GM06990 (cell line): Measurements from ENCODE around the gene DTNB.

Experiments used
- DNase-seq: peaks from one replicate; pipeline ENCODE4 v3.0.0-alpha.2; 2011; ENCODE audit not compliant: insufficient read length; ENCODE audit errors: extremely low read depth
- H3K27me3 ChIP-seq: replicated peaks from 2 replicates; pipeline ENCODE4 v1.6.0; 2011; ENCODE audit warnings: low read length; ENCODE audit not compliant: control insufficient read depth, insufficient read depth
- H3K36me3 ChIP-seq: 2 replicates; pipeline ENCODE4 v1.5.1; 2011; ENCODE audit warnings: low read length; ENCODE audit not compliant: control insufficient read depth, insufficient read depth
- H3K4me3 ChIP-seq: replicated peaks from 2 replicates; pipeline ENCODE4 v1.5.1; 2011; ENCODE audit warnings: low read depth, mild to moderate bottlenecking, control low read depth, low read length
- CTCF ChIP-seq: IDR thresholded peaks from 2 replicates; pipeline ENCODE4 v1.5.1; 2011; ENCODE audit warnings: low read length, control low read depth, mild to moderate bottlenecking, inconsistent platforms; ENCODE audit not compliant: insufficient read depth, poor library complexity, severe bottlenecking

Gene DTNB

GRCh38 chr2:25383806-25384205 is 289.6 kb downstream of the DTNB start:
- H3K27me3 ChIP-seq = no peaks in the 10 kb centered on the region
- DNase-seq = no peak

GRCh38 chr2:25381502-25381901 is 291.9 kb downstream of the DTNB start:
- Histone ChIP-seq H3K36me3 (no peaks in the 10 kb centered on the region), H3K4me3 (no peak overlapping the region), H3K27me3 (no peaks in the 10 kb centered on the region)
- no peak for DNase-seq
- no peak for TF ChIP-seq CTCF

More at GRCh38 chr2:25383806-25384205, 289.6 kb downstream of the DTNB start:
- H3K36me3 ChIP-seq = no peaks in the 10 kb centered on the region
- no peak overlapping the region for H3K4me3 ChIP-seq
- TF ChIP-seq CTCF = no peak

GRCh38 chr2:25380586-25381375 is 292.6 kb downstream of the DTNB start:
- Histone ChIP-seq H3K36me3 (no peaks in the 10 kb centered on the region), H3K4me3 (no peak overlapping the region), H3K27me3 (no peaks in the 10 kb centered on the region)
- TF ChIP-seq CTCF = no peak
- DNase-seq = no peak

- DNase-seq = peak; percentile 52
- no peak for TF ChIP-seq CTCF
- H3K27me3 ChIP-seq = no peaks in the 10 kb centered on the region
- H3K36me3 ChIP-seq = no peaks in the 10 kb centered on the region
- no peak overlapping the region for H3K4me3 ChIP-seq
Observed at GRCh38 chr2:25380023-25380422, 293.4 kb downstream of the DTNB start.

GRCh38 chr2:25379535-25379934 is 293.8 kb downstream of the DTNB start:
- no peak for DNase-seq
- Histone ChIP-seq H3K4me3 (no peak overlapping the region), H3K36me3 (no peaks in the 10 kb centered on the region), H3K27me3 (no peaks in the 10 kb centered on the region)
- TF ChIP-seq CTCF = no peak
